Measurements from ENCODE around the gene CTXND1.
A peak's percentile ranks its signal among the peaks of the same experiment; 100 is the strongest.
"Not testable (repeated sequence)": the region's sequence is repeated elsewhere in the genome, so short reads cannot be mapped to it uniquely, and the experiment has no call there.

The CTXND1 gene

DNA sequence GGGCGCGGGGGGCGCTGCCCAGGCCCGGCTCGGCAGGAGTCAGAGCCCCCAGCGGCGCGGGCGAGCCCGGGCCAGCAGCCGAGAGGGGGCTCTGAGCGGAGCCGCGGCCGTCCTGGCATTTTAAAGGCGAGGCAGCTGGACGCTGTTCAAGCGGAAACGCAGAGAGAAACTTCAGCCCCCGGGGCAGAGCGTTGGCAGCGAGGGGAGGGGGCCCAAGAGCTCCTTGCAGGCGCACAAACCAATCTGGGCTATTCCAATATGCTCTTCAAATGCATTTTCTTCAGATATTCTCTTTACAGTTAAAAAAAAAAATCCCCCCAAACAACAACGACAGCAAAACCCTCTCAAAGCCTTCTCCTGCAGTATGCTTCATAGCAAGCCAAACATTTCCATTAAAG lies at the start of gene CTXND1:
CTXND1 (minus strand) TSS at position 93 of the 398 bp plus-strand sequence. CDS start 50,264 bp downstream, outside the sequence.
- DNase-seq, result no peak

DNA sequence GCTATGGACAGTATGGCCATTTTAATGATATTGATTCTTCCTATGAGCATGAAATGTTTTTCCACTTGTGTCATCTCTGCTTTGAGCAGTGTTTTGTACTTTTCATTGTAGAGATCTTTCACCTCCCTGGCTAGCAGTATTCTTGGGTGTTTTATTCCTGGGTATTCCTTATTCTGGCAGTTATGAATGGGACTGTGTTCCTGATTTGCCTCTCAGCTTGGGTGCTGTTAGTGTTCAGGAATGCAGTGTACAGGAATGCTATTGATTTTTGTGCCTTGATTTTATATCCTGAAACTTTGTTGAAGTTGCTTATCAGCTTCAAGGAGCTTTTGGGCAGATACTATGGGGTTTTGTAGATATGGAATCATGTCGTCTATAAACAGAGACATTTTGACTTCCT lies 49.5 kb upstream of the CTXND1 start:
- DNase-seq, result no peak

DNA sequence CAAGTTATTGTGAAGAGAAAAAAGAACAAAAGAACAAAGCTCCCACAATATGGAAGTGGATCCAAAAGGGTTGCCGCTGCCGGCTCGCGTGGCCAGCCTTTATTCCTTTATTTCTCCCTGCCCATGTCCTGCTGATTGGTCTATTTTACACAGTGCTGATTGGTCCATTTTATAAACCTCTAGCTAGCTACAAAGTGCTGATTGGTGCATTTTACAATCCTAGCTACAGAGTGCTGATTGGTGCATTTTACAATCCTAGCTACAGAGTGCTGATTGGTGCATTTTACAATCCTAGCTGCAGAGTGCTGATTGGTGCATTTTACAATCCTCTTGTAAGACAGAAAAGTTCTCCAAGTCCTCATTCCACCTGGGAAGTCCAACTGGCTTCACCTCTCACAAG lies 43.8 kb upstream of the CTXND1 start:
- DNase-seq, result not testable (repeated sequence)

- no peak for DNase-seq
These were observed 40.1 kb upstream of the CTXND1 start for GRCh38 chr15:80292079-80292478.

DNA sequence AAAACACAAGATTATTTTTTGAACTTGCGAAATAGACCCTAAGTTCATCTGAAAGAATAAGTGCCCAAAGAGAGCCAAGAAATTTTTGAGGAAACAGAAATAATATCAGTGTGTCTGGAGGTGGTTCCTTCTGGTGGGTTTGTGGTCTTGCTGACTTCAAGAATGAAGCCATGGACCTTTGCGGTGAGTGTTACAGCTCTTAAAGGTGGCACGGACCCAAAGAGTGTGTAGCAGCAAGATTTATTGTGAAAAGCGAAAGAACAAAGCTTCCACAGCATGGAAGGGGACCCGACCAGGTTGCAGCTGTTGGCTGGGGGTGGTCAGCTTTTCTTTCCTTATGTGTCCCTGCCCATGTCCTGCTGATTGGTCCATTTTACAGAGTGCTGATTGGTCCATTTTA lies 38.9 kb upstream of the CTXND1 start:
- not testable (repeated sequence) for DNase-seq

GRCh38 chr15:80289528-80290495 lies 37.8 kb upstream of the CTXND1 start:
- no peak for DNase-seq

DNA sequence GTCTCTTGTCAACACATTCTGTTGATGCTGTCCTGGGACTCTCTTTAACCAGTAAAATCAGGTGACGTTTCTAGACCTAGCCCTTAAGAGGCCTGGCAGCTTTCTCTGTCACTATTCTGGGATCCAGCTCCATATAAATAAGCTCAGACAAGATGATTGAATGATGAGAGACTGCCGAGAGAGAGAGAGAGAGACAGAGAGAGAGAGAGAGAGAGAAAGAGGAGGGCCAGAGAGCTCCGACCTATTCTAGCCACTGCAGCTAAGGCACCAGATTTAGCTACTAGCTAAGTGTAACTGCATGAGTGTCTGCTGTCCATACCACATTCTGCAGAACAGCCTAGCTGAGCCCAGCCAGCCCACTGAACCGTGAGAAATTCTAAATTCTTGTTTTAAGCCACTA lies 36.1 kb upstream of the CTXND1 start:
- no peak for DNase-seq

DNA sequence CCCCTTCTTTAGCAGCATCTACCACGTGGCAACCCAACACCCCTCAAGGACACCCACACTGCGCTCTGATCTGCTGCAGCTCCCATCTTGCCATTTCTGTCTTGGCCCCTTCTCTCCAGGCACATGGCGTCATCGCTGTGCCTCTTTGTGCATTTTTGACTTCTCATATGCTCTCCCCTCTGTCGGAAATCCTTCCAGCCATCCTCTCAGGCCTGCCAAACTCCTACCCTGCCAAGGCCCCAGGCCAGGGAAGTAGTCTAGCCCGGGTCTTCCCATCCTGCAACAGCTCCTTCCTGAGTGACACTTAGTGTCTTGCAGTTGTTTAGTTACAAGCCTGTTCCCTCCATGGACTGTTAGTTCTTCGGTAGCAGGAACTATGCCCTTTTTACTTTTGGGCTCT lies 34.0 kb upstream of the CTXND1 start:
- no peak for DNase-seq

DNA sequence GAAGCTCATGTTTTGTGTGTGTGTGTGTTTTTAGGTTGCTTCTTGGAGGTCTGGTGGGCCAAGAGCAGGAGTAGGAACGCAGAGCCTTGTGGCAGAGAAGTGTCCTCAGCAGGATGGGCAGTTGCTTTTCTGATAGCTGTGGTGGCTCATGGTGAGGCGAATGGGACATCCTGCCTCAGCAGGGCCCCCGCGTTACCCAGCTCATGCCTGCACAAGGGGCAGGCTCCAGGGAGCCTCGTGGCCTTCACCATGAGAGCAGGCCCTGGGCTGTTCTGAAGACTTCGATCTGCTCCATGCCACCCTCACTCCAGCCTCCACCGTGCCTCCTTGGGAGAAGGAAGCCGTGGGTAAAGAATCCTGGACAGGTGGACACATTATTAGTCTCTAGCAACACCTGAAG lies 33.4 kb upstream of the CTXND1 start:
- DNase-seq, result no peak

DNA sequence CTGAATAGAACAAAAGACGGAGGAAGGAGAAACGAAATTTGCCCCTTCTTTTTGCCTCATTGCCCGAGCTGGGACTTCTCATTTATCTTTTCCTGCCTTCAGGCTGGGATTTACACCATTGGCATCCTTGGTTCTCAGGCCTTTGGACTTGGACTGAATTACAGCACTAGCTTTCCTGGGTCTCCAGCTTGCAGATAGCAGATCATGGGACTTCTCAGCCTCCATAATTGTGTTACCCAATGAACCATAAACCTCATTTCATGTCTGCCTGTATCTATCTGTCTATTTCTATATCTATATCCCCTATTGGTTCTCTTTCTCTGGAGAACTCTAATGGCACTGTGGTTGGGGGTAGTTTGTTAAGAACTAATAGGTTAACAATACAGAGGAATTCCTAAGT lies 31.5 kb upstream of the CTXND1 start:
- no peak for DNase-seq

- DNase-seq, result no peak
These were observed 25.1 kb upstream of the CTXND1 start for GRCh38 chr15:80277147-80277546.

GRCh38 chr15:80275961-80276360 lies 23.9 kb upstream of the CTXND1 start:
- peak; percentile 83 for DNase-seq

GRCh38 chr15:80274996-80275395 lies 23.0 kb upstream of the CTXND1 start:
- no peak for DNase-seq

DNA sequence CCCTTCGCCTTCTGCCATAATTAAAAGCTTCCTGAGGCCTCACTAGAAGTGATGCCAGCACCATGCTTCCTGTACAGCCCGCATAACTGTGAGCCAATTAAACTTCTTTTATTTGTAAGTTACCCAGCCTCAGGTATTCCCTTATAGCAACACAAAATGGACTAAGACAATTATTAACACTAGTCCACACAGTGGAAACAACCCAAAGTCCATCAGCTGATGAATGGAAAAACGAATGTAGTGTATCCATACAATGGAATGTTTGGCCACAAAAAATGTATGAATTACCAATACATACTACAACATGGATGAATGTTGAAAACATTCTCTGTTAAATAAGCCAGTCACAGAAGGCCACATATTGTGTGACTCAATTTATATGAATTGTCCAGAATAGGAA lies 22.5 kb upstream of the CTXND1 start:
- no peak for DNase-seq

DNA sequence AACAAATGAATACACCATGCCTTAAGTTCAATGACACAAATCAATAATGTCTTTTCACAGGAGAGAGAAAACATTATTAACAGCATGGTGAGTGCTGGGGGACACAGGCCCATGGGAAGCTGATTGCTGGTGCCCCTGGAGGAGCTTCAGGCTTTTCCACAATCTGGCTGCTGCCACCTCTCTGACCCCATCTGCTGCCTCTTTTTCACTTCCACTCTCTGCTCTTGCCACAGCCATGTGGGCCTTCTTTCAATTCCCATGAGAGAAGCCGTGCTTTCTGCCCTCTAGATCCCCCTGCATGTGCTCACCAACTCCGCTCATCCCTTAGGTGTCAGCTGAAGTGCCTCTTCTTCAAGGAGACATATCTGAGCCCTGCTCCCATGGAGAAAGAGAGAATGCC lies 21.0 kb upstream of the CTXND1 start:
- DNase-seq, result no peak

DNA sequence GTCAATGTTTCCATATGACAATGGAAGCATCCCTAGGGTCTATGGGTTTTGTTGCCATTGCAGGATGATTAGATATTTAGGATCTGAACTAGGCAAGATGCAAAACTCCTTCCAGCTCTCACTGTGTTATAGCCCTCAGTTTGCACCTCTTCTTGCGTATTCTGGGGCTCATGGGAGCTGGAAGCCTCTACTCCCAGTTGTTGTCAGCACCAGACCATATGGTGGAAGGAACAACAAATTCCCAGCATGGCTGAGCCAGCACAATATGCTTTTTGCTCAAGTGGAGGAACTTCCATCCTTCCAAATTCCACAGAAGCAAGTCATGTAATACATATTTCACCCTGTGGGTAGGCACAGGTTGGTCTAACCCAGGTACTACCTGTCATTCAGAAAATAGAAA lies 18.5 kb upstream of the CTXND1 start:
- no peak for DNase-seq

- no peak for DNase-seq
These were observed 16.1 kb upstream of the CTXND1 start for GRCh38 chr15:80268101-80268500.

- no peak for DNase-seq
These were observed 15.6 kb upstream of the CTXND1 start for GRCh38 chr15:80267658-80268057.

- no peak for DNase-seq
These were observed 14.7 kb upstream of the CTXND1 start for GRCh38 chr15:80266745-80267144.

GRCh38 chr15:80266113-80266512 lies 14.1 kb upstream of the CTXND1 start:
- no peak for DNase-seq

- DNase-seq, result no peak
These were observed 13.0 kb upstream of the CTXND1 start for GRCh38 chr15:80265021-80265420.

- DNase-seq, result no peak
These were observed 12.0 kb upstream of the CTXND1 start for GRCh38 chr15:80264031-80264430.

DNA sequence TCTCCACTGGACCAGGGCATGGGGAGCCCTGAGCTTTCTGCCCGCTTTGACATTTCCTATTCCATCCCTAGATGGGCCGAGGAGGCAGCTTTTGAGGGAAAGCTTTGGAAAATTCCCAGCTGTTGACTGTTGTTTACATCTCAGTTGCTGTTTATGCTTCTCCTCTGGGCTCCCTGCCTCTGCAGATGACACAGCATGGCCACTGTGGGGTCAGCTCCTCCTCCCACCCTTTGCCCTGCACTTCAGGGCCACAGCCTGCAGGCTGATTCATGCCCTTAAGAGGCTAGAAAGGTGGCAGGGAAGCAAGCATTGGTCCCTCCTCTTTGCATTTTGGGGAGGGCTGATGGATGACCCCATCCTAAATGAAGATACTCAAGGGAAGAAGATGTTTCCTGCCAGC lies 8.5 kb upstream of the CTXND1 start:
- DNase-seq, result no peak

DNA sequence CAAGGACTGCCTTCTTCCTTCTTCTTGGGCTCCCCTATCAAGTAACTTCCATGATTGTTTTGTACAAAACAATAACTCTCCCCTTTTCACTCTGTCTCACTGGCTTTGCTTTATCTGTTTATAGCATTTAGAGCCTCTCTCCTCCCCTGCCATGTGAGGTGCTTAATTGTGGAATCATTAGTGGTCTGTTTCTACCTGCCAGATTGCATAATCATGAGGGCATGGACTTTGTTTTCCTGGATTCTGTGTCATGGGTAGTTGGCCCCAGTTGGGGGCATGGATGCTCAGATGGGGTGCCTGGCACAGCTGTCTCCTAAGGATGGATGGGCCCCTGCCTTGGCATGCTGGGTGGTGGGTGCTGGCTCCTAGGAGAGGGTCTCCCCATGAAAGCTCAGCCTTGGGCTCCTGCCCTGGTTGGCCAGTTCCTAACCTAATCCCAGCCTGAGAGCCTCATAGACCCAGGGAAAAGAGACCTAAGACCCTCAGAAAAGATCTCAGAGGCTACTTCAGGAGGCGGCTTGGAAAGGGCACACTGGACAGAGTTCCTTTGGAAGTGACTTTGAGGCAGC lies 8.0 kb upstream of the CTXND1 start:
- no peak for DNase-seq
